ENCODE results near the gene PAPLN. TPM values are rescaled to one million over a fixed set of nuclear protein-coding genes. Genes with fewer than 3 reads are reported as not detected.

Gene PAPLN
- total and polyA plus RNA-seq, 2 donors from 2014 or later: 19.1 to 132 TPM

- H3K4me1 ChIP-seq (ENCODE audit: control insufficient read depth in 2 of 3, insufficient read depth in 2 of 3, low read depth in 1 of 3, low read length in 3 of 3): no peaks in the 10 kb centered on the region
- H3K27me3 ChIP-seq (ENCODE audit: control insufficient read depth, insufficient read depth, low read length): no peaks in the 10 kb centered on the region
- intact Hi-C loops (cut with DNase I): no loop called here
- FAIRE-seq: no peak
- no peaks in the 10 kb centered on the region for H3K9me3 ChIP-seq (ENCODE audit: control insufficient read depth in 2 of 3, insufficient read depth in 1 of 3, low read length in 3 of 3)
- H3K9ac ChIP-seq (ENCODE audit: low read length in 3 of 3): no peak overlapping the region
- peak in 3 of 5 donors; percentile 31 to 64 (median 62) for DNase-seq
- peaks cover 2 to 43% (median 26%) of the 10 kb centered on the region in 3 donors for H3K36me3 ChIP-seq (ENCODE audit: control insufficient read depth in 2 of 3, insufficient read depth in 3 of 3, low read length in 3 of 3)
- no peak overlapping the region for H3K4me3 ChIP-seq (ENCODE audit: low read length in 3 of 3)
- H3K27ac ChIP-seq (ENCODE audit: low read depth in 2 of 2, low read length in 2 of 2): no peak overlapping the region
- no peak for TF ChIP-seq CTCF (IDR thresholded peaks at IDR 0.05; ENCODE audit: borderline replicate concordance, extremely low read depth, insufficient read depth)
Measured at GRCh38 chr14:73283608-73284379, 46.5 kb downstream of the PAPLN start.

- no peak overlapping the region for H3K4me3 ChIP-seq (ENCODE audit: low read length in 3 of 3)
- intact Hi-C loops (cut with DNase I): no loop called here
- no peaks in the 10 kb centered on the region for H3K4me1 ChIP-seq (ENCODE audit: control insufficient read depth in 2 of 3, insufficient read depth in 2 of 3, low read depth in 1 of 3, low read length in 3 of 3)
- H3K27ac ChIP-seq (ENCODE audit: low read depth in 2 of 2, low read length in 2 of 2): no peak overlapping the region
- H3K9ac ChIP-seq (ENCODE audit: low read length in 3 of 3): no peak overlapping the region
- peaks cover 0 to 39% (median 20%) of the 10 kb centered on the region in 3 donors for H3K36me3 ChIP-seq (ENCODE audit: control insufficient read depth in 2 of 3, insufficient read depth in 3 of 3, low read length in 3 of 3)
- no peaks in the 10 kb centered on the region for H3K27me3 ChIP-seq (ENCODE audit: control insufficient read depth, insufficient read depth, low read length)
- FAIRE-seq (no peak), DNase-seq (no peak)
- TF ChIP-seq CTCF (IDR thresholded peaks at IDR 0.05; ENCODE audit: borderline replicate concordance, extremely low read depth, insufficient read depth): no peak
- no peaks in the 10 kb centered on the region for H3K9me3 ChIP-seq (ENCODE audit: control insufficient read depth in 2 of 3, insufficient read depth in 1 of 3, low read length in 3 of 3)
Measured at GRCh38 chr14:73285979-73286378, 48.7 kb downstream of the PAPLN start.

GRCh38 chr14:73286598-73286997 lies 49.3 kb downstream of the PAPLN start:
- no peak for FAIRE-seq
- intact Hi-C loops (cut with DNase I): no loop called here
- H3K4me3 ChIP-seq (ENCODE audit: low read length in 3 of 3): no peak overlapping the region

More at GRCh38 chr14:73286598-73286997, 49.3 kb downstream of the PAPLN start:
- Histone ChIP-seq H3K9me3 (ENCODE audit: control insufficient read depth in 2 of 3, insufficient read depth in 1 of 3, low read length in 3 of 3) (no peaks in the 10 kb centered on the region), H3K9ac (ENCODE audit: low read length in 3 of 3) (no peak overlapping the region), H3K27ac (ENCODE audit: low read depth in 2 of 2, low read length in 2 of 2) (no peak overlapping the region), H3K27me3 (ENCODE audit: control insufficient read depth, insufficient read depth, low read length) (no peaks in the 10 kb centered on the region), H3K36me3 (ENCODE audit: control insufficient read depth in 2 of 3, insufficient read depth in 3 of 3, low read length in 3 of 3) (peaks cover 0 to 33% (median 20%) of the 10 kb centered on the region in 3 donors), H3K4me1 (ENCODE audit: control insufficient read depth in 2 of 3, insufficient read depth in 2 of 3, low read depth in 1 of 3, low read length in 3 of 3) (no peaks in the 10 kb centered on the region)
- no peak for DNase-seq
- TF ChIP-seq CTCF (IDR thresholded peaks at IDR 0.05; ENCODE audit: borderline replicate concordance, extremely low read depth, insufficient read depth): no peak

All from kidney (tissue), 14 donors.